ENCODE results near the gene IL1B. TPM values are rescaled to one million over a fixed set of nuclear protein-coding genes. Genes with fewer than 3 reads are reported as not detected.

Gene IL1B
- total RNA-seq, 3 donors from 2014 or later, result 2.1 to 6.4 (median 4.2) TPM

GRCh38 chr2:112820343-112820742, 16.2 kb downstream of the IL1B start:
- H3K9me3 ChIP-seq, result no peaks in the 10 kb centered on the region
- no peaks in the 10 kb centered on the region for H3K4me1 ChIP-seq (ENCODE audit: low read depth)
- DNase-seq, result no peak
- no peak for TF ChIP-seq CTCF (IDR thresholded peaks at IDR 0.05)
- intact Hi-C loops (cut with DNase I, micrococcal nuclease), result no loop called here
- no peak overlapping the region for H3K4me3 ChIP-seq
- no peaks in the 10 kb centered on the region for H3K36me3 ChIP-seq (ENCODE audit: low read depth)
- ATAC-seq, result no peak

GRCh38 chr2:112819081-112819480, 17.5 kb downstream of the IL1B start:
- no peak overlapping the region for H3K4me3 ChIP-seq
- intact Hi-C loops (cut with DNase I, micrococcal nuclease), result no loop called here
- no peak for TF ChIP-seq CTCF (IDR thresholded peaks at IDR 0.05)
- no peak for ATAC-seq
- H3K36me3 ChIP-seq (ENCODE audit: low read depth), result no peaks in the 10 kb centered on the region
- DNase-seq, result no peak
- H3K9me3 ChIP-seq, result no peaks in the 10 kb centered on the region
- H3K4me1 ChIP-seq (ENCODE audit: low read depth), result no peaks in the 10 kb centered on the region

- DNase-seq (no peak), ATAC-seq (no peak)
- Histone ChIP-seq H3K4me3 (no peak overlapping the region), H3K9me3 (no peaks in the 10 kb centered on the region), H3K36me3 (ENCODE audit: low read depth) (no peaks in the 10 kb centered on the region), H3K4me1 (ENCODE audit: low read depth) (no peaks in the 10 kb centered on the region)
- intact Hi-C loops (cut with DNase I, micrococcal nuclease), result no loop called here
- no peak for TF ChIP-seq CTCF (IDR thresholded peaks at IDR 0.05)
Measured at GRCh38 chr2:112818094-112818902, 18.3 kb downstream of the IL1B start.

- intact Hi-C loops (cut with DNase I, micrococcal nuclease), result no loop called here
- TF ChIP-seq CTCF (IDR thresholded peaks at IDR 0.05), result no peak
Measured at GRCh38 chr2:112817082-112817689, 19.4 kb downstream of the IL1B start.

GRCh38 chr2:112814278-112814677, 22.3 kb downstream of the IL1B start:
- no peak for TF ChIP-seq CTCF (IDR thresholded peaks at IDR 0.05)
- Histone ChIP-seq H3K9me3 (no peaks in the 10 kb centered on the region), H3K4me1 (ENCODE audit: low read depth) (peaks cover 7% of the 10 kb centered on the region), H3K4me3 (no peak overlapping the region), H3K36me3 (ENCODE audit: low read depth) (no peaks in the 10 kb centered on the region)
- ATAC-seq, result no peak
- intact Hi-C loops (cut with DNase I, micrococcal nuclease), result no loop called here
- no peak for DNase-seq

More at GRCh38 chr2:112817082-112817689, 19.4 kb downstream of the IL1B start:
- no peak for DNase-seq
- Histone ChIP-seq H3K9me3 (no peaks in the 10 kb centered on the region), H3K4me1 (ENCODE audit: low read depth) (peaks cover under 1% of the 10 kb centered on the region), H3K36me3 (ENCODE audit: low read depth) (no peaks in the 10 kb centered on the region), H3K4me3 (no peak overlapping the region)
- ATAC-seq, result no peak
